ENCODE results near the gene UGT2B7. TPM values are rescaled to one million over a fixed set of nuclear protein-coding genes. Genes with fewer than 3 reads are reported as not detected.

UGT2B7 gene
- total RNA-seq, 4 donors from 2014 or later = not detected

GRCh38 chr4:69088473-69088872 lies 7.8 kb upstream of the UGT2B7 start:
- Histone ChIP-seq H3K36me3 (no peaks in the 10 kb centered on the region), H3K4me1 (no peaks in the 10 kb centered on the region), H3K4me3 (replicated peaks in 1 of 3) (no peak overlapping the region), H3K9me3 (no peaks in the 10 kb centered on the region), H3K27ac (no peak overlapping the region), H3K27me3 (no peaks in the 10 kb centered on the region)
- TF ChIP-seq, protein P1, sequence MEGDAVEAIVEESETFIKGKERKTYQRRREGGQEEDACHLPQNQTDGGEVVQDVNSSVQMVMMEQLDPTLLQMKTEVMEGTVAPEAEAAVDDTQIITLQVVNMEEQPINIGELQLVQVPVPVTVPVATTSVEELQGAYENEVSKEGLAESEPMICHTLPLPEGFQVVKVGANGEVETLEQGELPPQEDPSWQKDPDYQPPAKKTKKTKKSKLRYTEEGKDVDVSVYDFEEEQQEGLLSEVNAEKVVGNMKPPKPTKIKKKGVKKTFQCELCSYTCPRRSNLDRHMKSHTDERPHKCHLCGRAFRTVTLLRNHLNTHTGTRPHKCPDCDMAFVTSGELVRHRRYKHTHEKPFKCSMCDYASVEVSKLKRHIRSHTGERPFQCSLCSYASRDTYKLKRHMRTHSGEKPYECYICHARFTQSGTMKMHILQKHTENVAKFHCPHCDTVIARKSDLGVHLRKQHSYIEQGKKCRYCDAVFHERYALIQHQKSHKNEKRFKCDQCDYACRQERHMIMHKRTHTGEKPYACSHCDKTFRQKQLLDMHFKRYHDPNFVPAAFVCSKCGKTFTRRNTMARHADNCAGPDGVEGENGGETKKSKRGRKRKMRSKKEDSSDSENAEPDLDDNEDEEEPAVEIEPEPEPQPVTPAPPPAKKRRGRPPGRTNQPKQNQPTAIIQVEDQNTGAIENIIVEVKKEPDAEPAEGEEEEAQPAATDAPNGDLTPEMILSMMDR (IDR thresholded peaks at IDR 0.05) = no peak
- no peak for TF ChIP-seq POLR2A (IDR thresholded peaks at IDR 0.05)
- no peak for DNase-seq
- intact Hi-C loops (cut with DNase I) = no loop called here
- WGBS, 2 donors = 93 to 95% methylated on average over 2 of the region's 2 CpGs

GRCh38 chr4:69089388-69089787 lies 6.9 kb upstream of the UGT2B7 start:
- H3K4me3 ChIP-seq (replicated peaks in 1 of 3) = no peak overlapping the region
- intact Hi-C loops (cut with DNase I) = no loop called here
- 57 to 64% methylated on average over 1 of the region's 1 CpG for WGBS, 2 donors

GRCh38 chr4:69092190-69092589 lies 4.1 kb upstream of the UGT2B7 start:
- no peaks in the 10 kb centered on the region for H3K27me3 ChIP-seq
- TF ChIP-seq, protein P1 (IDR thresholded peaks at IDR 0.05) = no peak
- TF ChIP-seq POLR2A (IDR thresholded peaks at IDR 0.05) = no peak
- no peaks in the 10 kb centered on the region for H3K9me3 ChIP-seq
- H3K27ac ChIP-seq = no peak overlapping the region
- no peak overlapping the region for H3K4me3 ChIP-seq (replicated peaks in 1 of 3)
- no peak for DNase-seq
- 78 to 85% methylated on average over 1 of the region's 1 CpG for WGBS, 2 donors
- intact Hi-C loops (cut with DNase I) = no loop called here
- no peaks in the 10 kb centered on the region for H3K36me3 ChIP-seq
- no peaks in the 10 kb centered on the region for H3K4me1 ChIP-seq

More at GRCh38 chr4:69089388-69089787, 6.9 kb upstream of the UGT2B7 start:
- Histone ChIP-seq H3K36me3 (no peaks in the 10 kb centered on the region), H3K4me1 (no peaks in the 10 kb centered on the region), H3K27ac (no peak overlapping the region), H3K9me3 (no peaks in the 10 kb centered on the region), H3K27me3 (no peaks in the 10 kb centered on the region)
- DNase-seq = no peak
- no peak for TF ChIP-seq POLR2A (IDR thresholded peaks at IDR 0.05)
- TF ChIP-seq, protein P1 (IDR thresholded peaks at IDR 0.05) = no peak

DNA sequence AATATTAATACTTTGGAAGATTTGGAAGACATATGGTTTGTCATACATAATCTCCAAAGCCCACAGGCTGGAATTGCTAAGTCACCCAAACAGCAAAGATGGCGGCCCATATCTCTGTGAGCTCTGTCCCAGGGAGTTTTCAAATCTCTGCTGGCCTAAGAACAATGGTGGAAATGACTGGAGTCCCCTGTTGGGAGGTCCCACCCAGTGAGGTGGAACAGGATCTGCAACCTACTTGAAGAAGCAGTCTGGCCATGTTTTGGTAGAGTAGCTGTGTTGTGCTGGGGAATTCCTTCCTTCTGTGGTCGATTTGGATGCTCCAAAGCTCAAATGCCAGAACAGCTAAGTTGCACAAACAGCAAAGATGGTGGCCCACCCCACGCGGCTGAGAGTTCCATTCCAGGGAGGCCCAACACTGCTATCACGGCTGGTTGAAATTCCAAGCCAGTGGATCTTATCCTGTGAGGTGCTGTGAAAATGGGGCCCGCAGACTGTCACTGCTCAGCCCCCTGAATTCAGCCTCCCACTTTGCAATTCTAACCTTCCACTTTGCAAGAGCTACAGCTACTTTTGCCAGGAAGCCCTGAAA lies 3.2 kb upstream of the UGT2B7 start:
- TF ChIP-seq, protein P1 (IDR thresholded peaks at IDR 0.05) = no peak
- no peak for TF ChIP-seq POLR2A (IDR thresholded peaks at IDR 0.05)
- no peaks in the 10 kb centered on the region for H3K36me3 ChIP-seq
- H3K4me3 ChIP-seq (replicated peaks in 1 of 3) = no peak overlapping the region
- H3K27me3 ChIP-seq = no peaks in the 10 kb centered on the region
- no peak overlapping the region for H3K27ac ChIP-seq
- intact Hi-C loops (cut with DNase I) = no loop called here
- WGBS, 2 donors = 62 to 88% methylated on average over 6 of the region's 6 CpGs
- DNase-seq = no peak
- no peaks in the 10 kb centered on the region for H3K4me1 ChIP-seq
- no peaks in the 10 kb centered on the region for H3K9me3 ChIP-seq

DNA sequence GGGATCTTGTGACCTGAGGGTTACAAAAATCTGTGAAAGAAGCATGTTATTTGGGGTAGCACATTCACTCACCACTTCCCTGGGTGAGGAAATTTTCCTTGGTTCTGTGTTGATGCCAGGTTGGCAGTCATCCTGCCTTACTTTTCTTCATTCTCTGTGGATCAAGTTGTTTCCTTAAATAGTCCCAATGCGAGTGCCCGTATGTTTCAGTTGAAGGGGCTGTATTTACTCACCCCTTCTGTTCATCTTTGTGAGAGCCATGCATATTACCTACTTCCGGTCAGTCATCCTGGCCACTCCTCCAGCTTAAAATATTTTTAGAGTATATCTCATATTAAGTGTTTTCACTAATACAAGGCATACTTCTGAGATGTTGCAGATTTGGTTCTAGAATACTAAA lies 2.6 kb upstream of the UGT2B7 start:
- no peak for TF ChIP-seq POLR2A (IDR thresholded peaks at IDR 0.05)
- TF ChIP-seq, protein P1 (IDR thresholded peaks at IDR 0.05) = no peak
- DNase-seq = no peak
- WGBS, 2 donors = 83 to 91% methylated on average over 3 of the region's 3 CpGs
- no peaks in the 10 kb centered on the region for H3K36me3 ChIP-seq
- H3K4me3 ChIP-seq (replicated peaks in 1 of 3) = no peak overlapping the region
- no peak overlapping the region for H3K27ac ChIP-seq
- H3K9me3 ChIP-seq = no peaks in the 10 kb centered on the region
- intact Hi-C loops (cut with DNase I) = no loop called here
- H3K27me3 ChIP-seq = no peaks in the 10 kb centered on the region
- H3K4me1 ChIP-seq = no peaks in the 10 kb centered on the region
